Measurements from ENCODE around the gene SRPK2. TPM values are rescaled to one million over a fixed set of nuclear protein-coding genes. Genes with fewer than 3 reads are reported as not detected.

SRPK2 gene
- total and polyA plus RNA-seq, 2 of the 8 experiments (the other 6 are each of a cell fraction or from before 2014, with no cell fraction given) = 10.0 to 47.1 TPM

- no peak overlapping the region for H3K4me2 ChIP-seq (ENCODE audit: insufficient read depth in 1 of 2, low read depth in 2 of 2, low read length in 2 of 2)
- H3K23me2 ChIP-seq (ENCODE audit: low read depth, low read length) = no peaks in the 10 kb centered on the region
- no peak overlapping the region for H3K4ac ChIP-seq (replicated peaks; ENCODE audit: insufficient read length, low read depth, low read length)
- no peak for FAIRE-seq
- no peak overlapping the region for H2AFZ ChIP-seq (ENCODE audit: low read length)
- no peak overlapping the region for H3K18ac ChIP-seq (ENCODE audit: extremely low read depth, low read length)
- peaks cover 0 to 52% of the 10 kb centered on the region in 2 experiments; a peak in 3 of 4 replicates for H3K79me2 ChIP-seq (ENCODE audit: control insufficient read depth in 1 of 2, insufficient read depth in 2 of 2, low read length in 2 of 2)
- no peak overlapping the region for H2BK20ac ChIP-seq (ENCODE audit: low read length)
- H2BK5ac ChIP-seq (ENCODE audit: low read depth, low read length) = no peak overlapping the region
- DNase-seq (ENCODE audit: low read depth in 1 of 2, low spot score in 2 of 2) = no peak
- WGBS, 2 experiments (ENCODE audit: extremely low coverage in 1 of 2, insufficient coverage in 1 of 2, insufficient read length in 1 of 2, insufficient replicate concordance in 2 of 2, low coverage in 1 of 2, low lambda C conversion rate in 2 of 2, missing lambda C conversion rate in 1 of 2) = 93% methylated on average over 2 of the region's 2 CpGs; no CpG with 5 or more reads in 1 of the 2 experiments
- no peak overlapping the region for H4K8ac ChIP-seq (ENCODE audit: extremely low read depth, insufficient read depth, low read length)
- no peak overlapping the region for H3K56ac ChIP-seq (replicated peaks; ENCODE audit: insufficient read length, low read depth, low read length)
- ChIA-PET POLR2A (ENCODE audit: partially characterized antibody) (interaction anchor here (0.7 kb wide), 1 partner anchor 752 kb away, joined by 3 read pairs; no protein-coding TSS in a partner anchor), CTCF (ENCODE audit: partially characterized antibody) (no interaction called here)
- no peak overlapping the region for H2BK12ac ChIP-seq (ENCODE audit: low read depth, low read length)
- no peak overlapping the region for H3K9ac ChIP-seq (replicated peaks in 1 of 4; ENCODE audit: extremely low read depth in 1 of 4, low read depth in 3 of 4, low read length in 3 of 4)
- H3K4me1 ChIP-seq (replicated peaks in 1 of 4; ENCODE audit: control insufficient read depth in 3 of 4, insufficient read depth in 4 of 4, low read length in 3 of 4) = peaks cover 0 to 5% (median 0%) of the 10 kb centered on the region in 4 experiments; a peak in 2 of 7 replicates
- no peaks in the 10 kb centered on the region for H3K36me3 ChIP-seq (ENCODE audit: control insufficient read depth in 2 of 4, insufficient read depth in 4 of 4, low read length in 3 of 4)
- no peak overlapping the region for H3K23ac ChIP-seq (ENCODE audit: insufficient read length)
- H2BK15ac ChIP-seq (ENCODE audit: low read length) = no peak overlapping the region
- H3K4me3 ChIP-seq (ENCODE audit: extremely low read depth in 1 of 4, insufficient read depth in 2 of 4, low read depth in 3 of 4, low read length in 4 of 4) = no peak overlapping the region
- H3K9me3 ChIP-seq (ENCODE audit: insufficient read depth in 2 of 2, low read depth in 1 of 2, low read length in 1 of 2) = no peaks in the 10 kb centered on the region
- H3K14ac ChIP-seq (ENCODE audit: insufficient read length) = no peak overlapping the region
- no peak overlapping the region for H2BK120ac ChIP-seq (replicated peaks; ENCODE audit: low read depth, low read length)
- H3K27ac ChIP-seq (ENCODE audit: low read depth, low read length) = no peak overlapping the region
- peaks cover 4% of the 10 kb centered on the region; the same call in 1 of the 2 replicates for H3K79me1 ChIP-seq (ENCODE audit: low read depth, low read length)
- TF ChIP-seq KDM4A (IDR thresholded peaks at IDR 0.05; ENCODE audit: low read depth, low read length, severe bottlenecking) (no peak), GABPA (IDR thresholded peaks at IDR 0.05; ENCODE audit: borderline replicate concordance, insufficient read depth, low read length) (no peak), SAP30 (IDR thresholded peaks at IDR 0.05; ENCODE audit: insufficient read depth, insufficient replicate concordance, low read length) (no peak), EGR1 (IDR thresholded peaks at IDR 0.05; ENCODE audit: borderline replicate concordance, low read depth, low read length) (no peak), PHF8 (conservative IDR thresholded peaks at IDR 0.05; ENCODE audit: low read depth, low read length) (no peak)
- H2AK5ac ChIP-seq (ENCODE audit: low read depth, low read length) = no peak overlapping the region
- H4K20me1 ChIP-seq (replicated peaks in 1 of 2; ENCODE audit: control insufficient read depth in 1 of 2, insufficient read depth in 2 of 2, low read length in 2 of 2) = peaks cover 0 to 7% of the 10 kb centered on the region in 2 experiments
- H4K5ac ChIP-seq (ENCODE audit: insufficient read length, low read depth, low read length) = no peak overlapping the region
- no peak overlapping the region for H4K91ac ChIP-seq (replicated peaks; ENCODE audit: insufficient read length, low read length)
- H3K27me3 ChIP-seq (replicated peaks in 1 of 4; ENCODE audit: control insufficient read depth in 3 of 4, extremely low read depth in 1 of 4, insufficient read depth in 3 of 4, low read length in 3 of 4) = no peaks in the 10 kb centered on the region
Measured at GRCh38 chr7:105305633-105306032, 83.1 kb downstream of the SRPK2 start.
